HUDEP-2 (cell line): ENCODE data around the gene OR6S1.
A peak's percentile ranks its signal among the peaks of the same experiment; 100 is the strongest.
"Not testable (repeated sequence)": the region's sequence is repeated elsewhere in the genome, so short reads cannot be mapped to it uniquely, and the experiment has no call there.

Source experiments
- DNase-seq, 76 experiments: peaks; one replicate each; lab custom pipeline; 2025; ENCODE audit not compliant: unreplicated experiment in 76 of 76; lab: John Stamatoyannopoulos, UW

OR6S1 gene

DNA sequence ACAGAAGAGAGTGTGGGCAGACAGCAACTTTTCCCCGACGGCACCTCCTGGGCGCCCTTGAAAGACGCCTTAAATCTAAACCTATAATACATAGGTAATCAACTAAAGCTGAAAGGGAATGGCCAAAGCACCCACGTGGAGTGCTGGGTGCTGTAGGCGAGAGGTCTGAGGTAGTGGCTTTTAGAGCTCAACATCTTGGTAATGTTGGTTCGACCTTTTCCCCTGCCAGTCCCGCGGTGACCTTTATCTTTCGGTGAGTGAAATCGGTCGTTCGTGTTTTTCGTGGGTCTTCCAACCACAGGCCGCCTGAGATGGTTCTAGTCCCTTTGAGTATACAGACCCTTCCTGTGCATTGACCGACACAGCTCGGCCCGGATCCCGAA lies 9.1 kb downstream of the OR6S1 start:
- peak in 4 of 76 experiments; percentile 37 to 77 (median 56) for DNase-seq

DNA sequence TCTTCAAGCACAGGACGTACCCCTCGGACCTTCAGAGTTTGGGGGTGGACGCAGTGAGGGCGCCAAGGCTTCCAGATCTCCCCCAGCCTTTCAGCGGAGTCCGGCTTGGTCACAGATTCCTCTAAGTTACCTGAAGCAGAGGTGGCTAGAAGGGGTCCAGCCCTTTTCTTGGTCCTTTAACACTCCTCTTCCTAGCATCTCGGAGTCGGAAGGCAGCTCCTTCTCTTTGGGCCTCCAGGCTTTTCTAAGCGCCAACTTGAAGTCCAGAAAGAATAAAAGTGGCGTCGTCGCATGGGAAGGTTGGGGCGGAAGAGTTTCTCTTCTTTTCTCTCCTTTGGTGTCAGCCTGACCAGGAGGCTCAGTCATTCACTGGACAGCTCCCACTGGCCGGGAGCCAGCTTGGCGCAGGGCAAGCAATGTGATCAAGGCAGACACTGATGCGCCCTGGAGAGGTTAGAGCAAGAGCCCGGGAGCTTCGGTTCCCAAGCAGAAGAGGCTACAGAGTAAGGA lies 9.6 kb downstream of the OR6S1 start:
- peak in 70 of 76 experiments; percentile 7 to 76 (median 45) for DNase-seq

- DNase-seq, result peak in 61 of 76 experiments; percentile 10 to 77 (median 45)
Observed at GRCh38 chr14:20631023-20631879, 10.2 kb downstream of the OR6S1 start.

DNA sequence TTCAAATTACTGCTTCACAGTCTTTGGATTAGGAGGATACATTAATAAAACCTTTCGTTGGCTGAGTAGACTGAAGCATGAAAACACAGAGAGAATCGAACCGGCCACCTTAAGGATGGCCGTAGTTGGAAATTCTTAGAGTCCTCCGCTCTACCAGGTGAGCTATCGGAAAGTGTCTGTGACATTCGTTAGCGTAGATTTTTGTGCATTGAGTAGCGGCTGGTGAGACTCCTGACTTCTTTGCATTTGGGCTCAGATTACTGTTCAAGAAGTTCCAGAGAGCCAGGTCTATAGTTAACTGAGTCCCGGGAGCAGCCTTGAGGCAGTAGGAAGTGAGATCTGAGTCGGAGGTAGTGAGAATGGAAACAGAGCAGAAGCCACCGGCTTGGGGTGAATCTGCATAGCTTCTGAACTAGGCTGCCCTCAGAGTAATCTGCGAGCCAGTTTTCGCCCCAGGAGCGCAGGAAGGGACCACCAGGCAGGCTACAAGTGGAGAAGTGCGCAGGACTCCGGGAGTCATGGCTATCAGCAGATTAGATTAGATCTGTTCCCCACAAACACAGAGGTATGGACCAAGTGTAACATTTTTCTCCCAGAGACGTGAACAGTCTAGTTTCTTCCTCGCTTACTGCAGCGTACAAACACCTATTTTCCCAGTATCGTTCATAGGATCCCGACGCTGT lies 11.0 kb downstream of the OR6S1 start:
- DNase-seq, result peak in 49 of 76 experiments; percentile 12 to 76 (median 35)

- no peak for DNase-seq
Observed at GRCh38 chr14:20628063-20628854, 13.2 kb downstream of the OR6S1 start.

DNA sequence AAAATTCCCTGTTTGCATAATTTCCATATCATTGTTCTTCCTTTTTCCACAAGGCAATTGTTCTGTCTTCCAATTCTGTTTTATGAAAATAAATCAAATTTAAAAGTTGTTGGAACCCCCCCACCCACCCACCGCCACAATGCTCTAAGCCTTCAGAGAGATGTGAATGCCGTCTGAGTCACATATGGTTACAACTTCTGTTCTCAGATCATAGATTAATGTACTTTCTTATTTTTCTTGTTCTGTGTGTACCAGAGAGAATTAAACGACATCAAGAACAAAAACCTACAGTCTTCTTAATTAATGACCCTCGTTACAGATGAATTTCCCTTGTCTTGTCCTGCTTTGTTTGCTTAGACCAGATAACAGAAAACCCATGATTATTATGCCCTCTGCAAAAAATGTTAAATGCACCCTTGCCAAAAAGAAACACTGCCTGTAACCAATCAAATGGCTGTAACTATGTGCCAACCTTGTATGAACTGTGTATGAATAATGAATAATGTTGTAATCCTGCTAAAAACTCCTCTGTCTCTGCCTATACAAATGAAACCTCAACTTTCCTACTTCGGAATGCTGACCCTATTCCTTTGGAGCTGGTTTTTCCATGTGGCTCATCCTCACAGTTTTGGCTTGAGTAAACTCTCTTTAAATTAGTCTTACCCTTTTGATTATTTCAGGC lies 14.0 kb downstream of the OR6S1 start:
- no peak for DNase-seq

DNA sequence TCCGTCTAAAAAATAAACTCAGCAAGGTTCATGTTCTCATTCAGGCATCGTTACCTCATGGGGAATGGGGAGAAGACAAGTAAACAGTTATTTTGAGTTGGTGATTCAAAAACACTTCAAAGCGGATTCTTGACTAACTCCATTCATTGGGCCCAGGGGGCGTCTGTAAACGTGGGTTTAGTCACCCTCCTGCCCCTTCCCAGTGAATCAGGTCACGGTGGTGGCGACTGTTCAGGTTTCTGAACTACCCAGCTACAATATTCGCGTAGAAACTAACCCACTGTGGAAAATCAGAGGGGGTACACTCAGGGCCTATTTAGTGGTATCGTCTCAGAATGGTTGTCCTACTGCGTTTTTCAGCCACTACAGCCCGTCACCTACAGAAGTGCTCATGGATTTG lies 15.2 kb downstream of the OR6S1 start:
- no peak for DNase-seq

DNA sequence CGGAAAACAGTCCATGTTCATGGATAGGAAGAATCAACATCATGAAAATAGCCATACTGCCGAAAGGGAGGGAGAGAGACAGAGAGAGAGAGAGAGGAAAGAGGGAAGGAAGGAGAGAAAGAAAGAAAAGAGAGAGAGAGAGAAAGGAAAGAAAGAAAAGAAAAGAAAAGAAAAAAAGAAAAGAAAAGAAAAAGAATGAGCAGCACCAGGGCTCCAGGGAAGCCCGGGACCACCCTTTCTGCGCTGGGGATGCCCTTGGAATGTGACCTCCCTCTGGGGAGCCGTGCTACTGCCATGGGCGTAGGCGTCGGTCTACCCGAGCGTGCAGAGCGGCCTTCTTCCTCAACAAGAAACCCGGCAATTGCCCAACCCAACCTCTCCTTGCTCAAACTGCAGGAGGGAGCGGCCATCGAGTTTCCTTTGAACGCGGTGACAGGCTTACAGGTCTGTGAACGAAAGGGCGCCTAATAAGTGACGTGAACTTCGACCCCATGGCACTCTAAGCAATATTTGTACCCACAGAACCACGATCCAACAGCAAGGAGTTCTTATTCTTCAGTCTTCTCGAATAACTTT lies 16.9 kb downstream of the OR6S1 start:
- DNase-seq, result peak in 72 of 76 experiments; percentile 11 to 81 (median 65)

GRCh38 chr14:20623798-20624197 lies 17.7 kb downstream of the OR6S1 start:
- peak in 3 of 76 experiments; percentile 6 to 12 (median 12) for DNase-seq

- no peak for DNase-seq
Observed at GRCh38 chr14:20622816-20623291, 18.6 kb downstream of the OR6S1 start.

- no peak for DNase-seq
Observed at GRCh38 chr14:20620798-20621478, 20.6 kb downstream of the OR6S1 start.

DNA sequence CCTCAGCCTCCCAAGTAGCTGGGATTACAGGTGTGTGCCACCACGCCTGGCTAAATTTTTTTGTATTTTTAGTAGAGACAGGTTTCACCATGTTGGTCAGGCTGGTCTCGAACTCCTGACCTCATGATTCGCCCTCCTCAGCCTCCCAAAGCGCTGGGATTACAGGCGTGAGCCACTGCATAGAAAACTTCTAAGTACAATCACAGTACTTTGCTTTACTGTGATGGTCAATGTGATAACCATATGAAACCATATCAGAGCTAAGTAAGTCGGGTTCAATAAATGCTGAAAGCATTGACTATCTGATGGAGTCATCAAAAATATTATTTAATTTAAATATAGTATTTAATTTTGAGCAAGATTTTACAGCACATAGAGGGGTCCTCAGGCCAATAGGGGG lies 21.8 kb downstream of the OR6S1 start:
- DNase-seq, result not testable (repeated sequence)

- DNase-seq, result no peak
Observed at GRCh38 chr14:20618271-20618749, 23.2 kb downstream of the OR6S1 start.

GRCh38 chr14:20617138-20618003 lies 24.1 kb downstream of the OR6S1 start:
- no peak for DNase-seq

GRCh38 chr14:20615996-20616395 lies 25.5 kb downstream of the OR6S1 start:
- DNase-seq, result no peak

GRCh38 chr14:20614038-20614840 lies 27.3 kb downstream of the OR6S1 start:
- peak in 1 of 76 experiments; percentile 57 for DNase-seq
